ENCODE data around the gene KCTD5.
"Not testable (repeated sequence)": the region's sequence is repeated elsewhere in the genome, so short reads cannot be mapped to it uniquely, and the experiment has no call there.

Gene KCTD5

GRCh38 chr16:2683041-2683440, 718 bp downstream of the KCTD5 start:
- H3K9me3 Mint-ChIP-seq, ATAC-seq, DNase-seq, H3K27me3 Mint-ChIP-seq: not testable (repeated sequence)
- Mint-ChIP-seq H3K4me1 (peaks cover 52% of the 10 kb centered on the region), H3K27ac (peak overlapping the region; percentile 52 to 85), H3K4me3 (peak overlapping the region; percentile 98 to 100)

- DNase-seq, H3K27ac Mint-ChIP-seq, H3K4me3 Mint-ChIP-seq, H3K9me3 Mint-ChIP-seq, H3K27me3 Mint-ChIP-seq: not testable (repeated sequence)
- ATAC-seq = peak; percentile 6
- peaks cover 59% of the 10 kb centered on the region for H3K4me1 Mint-ChIP-seq
These were observed 3.8 kb downstream of the KCTD5 start for GRCh38 chr16:2686075-2686474.

- Mint-ChIP-seq H3K9me3 (no peaks in the 10 kb centered on the region), H3K4me3 (peak overlapping the region; percentile 81 to 82)
- DNase-seq = peak in 1 of 2 donors; percentile 35
These were observed 4.7 kb downstream of the KCTD5 start for GRCh38 chr16:2686912-2687507.

GRCh38 chr16:2687531-2688308, 5.4 kb downstream of the KCTD5 start:
- ATAC-seq = no peak
- H3K9me3 Mint-ChIP-seq = no peaks in the 10 kb centered on the region
- no peak for DNase-seq
- H3K27ac Mint-ChIP-seq = peak overlapping the region in 1 of 2 donors; percentile 12
- no peaks in the 10 kb centered on the region for H3K27me3 Mint-ChIP-seq
- peak overlapping the region; percentile 81 to 82 for H3K4me3 Mint-ChIP-seq
- H3K4me1 Mint-ChIP-seq = peaks cover 53% of the 10 kb centered on the region

More at GRCh38 chr16:2686912-2687507, 4.7 kb downstream of the KCTD5 start:
- H3K4me1 Mint-ChIP-seq = peaks cover 56% of the 10 kb centered on the region
- H3K27me3 Mint-ChIP-seq = no peaks in the 10 kb centered on the region
- peak; percentile 36 for ATAC-seq
- H3K27ac Mint-ChIP-seq = peak overlapping the region in 1 of 2 donors; percentile 60

GRCh38 chr16:2689422-2689821, 7.1 kb downstream of the KCTD5 start:
- DNase-seq, ATAC-seq, H3K27me3 Mint-ChIP-seq, H3K9me3 Mint-ChIP-seq, H3K27ac Mint-ChIP-seq, H3K4me3 Mint-ChIP-seq: not testable (repeated sequence)
- H3K4me1 Mint-ChIP-seq = peaks cover 48% of the 10 kb centered on the region

- Mint-ChIP-seq H3K27ac (no peak overlapping the region), H3K9me3 (no peaks in the 10 kb centered on the region), H3K27me3 (no peaks in the 10 kb centered on the region), H3K4me1 (peaks cover 42% of the 10 kb centered on the region), H3K4me3 (no peak overlapping the region)
- DNase-seq (no peak), ATAC-seq (no peak)
These were observed 7.9 kb downstream of the KCTD5 start for GRCh38 chr16:2689968-2690801.

GRCh38 chr16:2690852-2691251, 8.5 kb downstream of the KCTD5 start:
- Mint-ChIP-seq H3K27ac (no peak overlapping the region), H3K4me3 (no peak overlapping the region), H3K9me3 (no peaks in the 10 kb centered on the region), H3K27me3 (no peaks in the 10 kb centered on the region), H3K4me1 (peaks cover 37% of the 10 kb centered on the region)
- DNase-seq = no peak
- no peak for ATAC-seq

GRCh38 chr16:2691491-2692248, 9.3 kb downstream of the KCTD5 start:
- H3K9me3 Mint-ChIP-seq = no peaks in the 10 kb centered on the region
- no peak overlapping the region for H3K4me3 Mint-ChIP-seq
- DNase-seq (no peak), ATAC-seq (no peak)
- H3K27ac Mint-ChIP-seq = no peak overlapping the region
- peaks cover 34% of the 10 kb centered on the region for H3K4me1 Mint-ChIP-seq
- H3K27me3 Mint-ChIP-seq = no peaks in the 10 kb centered on the region

- peak overlapping the region in 1 of 2 donors; percentile 80 for H3K27ac Mint-ChIP-seq
- ATAC-seq (no peak), DNase-seq (no peak)
- peaks cover 27% of the 10 kb centered on the region for H3K4me1 Mint-ChIP-seq
- no peaks in the 10 kb centered on the region for H3K9me3 Mint-ChIP-seq
- H3K4me3 Mint-ChIP-seq = no peak overlapping the region
- no peaks in the 10 kb centered on the region for H3K27me3 Mint-ChIP-seq
These were observed 10.1 kb downstream of the KCTD5 start for GRCh38 chr16:2692251-2692947.

- peaks cover 20% of the 10 kb centered on the region for H3K4me1 Mint-ChIP-seq
- no peak overlapping the region for H3K4me3 Mint-ChIP-seq
- H3K9me3 Mint-ChIP-seq = no peaks in the 10 kb centered on the region
- DNase-seq (no peak), ATAC-seq (no peak)
- no peaks in the 10 kb centered on the region for H3K27me3 Mint-ChIP-seq
- H3K27ac Mint-ChIP-seq = peak overlapping the region in 1 of 2 donors; percentile 54
These were observed 10.8 kb downstream of the KCTD5 start for GRCh38 chr16:2692948-2693651.

GRCh38 chr16:2696601-2697250, 14.4 kb downstream of the KCTD5 start:
- not testable (repeated sequence) for H3K27me3 Mint-ChIP-seq, DNase-seq, ATAC-seq, H3K4me3 Mint-ChIP-seq, H3K4me1 Mint-ChIP-seq, H3K9me3 Mint-ChIP-seq, H3K27ac Mint-ChIP-seq

GRCh38 chr16:2697401-2697948, 15.2 kb downstream of the KCTD5 start:
- peaks cover 4% of the 10 kb centered on the region for H3K4me1 Mint-ChIP-seq
- DNase-seq (no peak), ATAC-seq (no peak)
- no peak overlapping the region for H3K27ac Mint-ChIP-seq
- no peaks in the 10 kb centered on the region for H3K9me3 Mint-ChIP-seq
- H3K4me3 Mint-ChIP-seq = no peak overlapping the region
- H3K27me3 Mint-ChIP-seq = no peaks in the 10 kb centered on the region

GRCh38 chr16:2698103-2698870, 16.0 kb downstream of the KCTD5 start:
- ATAC-seq = no peak
- no peaks in the 10 kb centered on the region for H3K9me3 Mint-ChIP-seq
- no peak for DNase-seq

More at GRCh38 chr16:2698103-2698870, 16.0 kb downstream of the KCTD5 start:
- H3K27ac Mint-ChIP-seq = no peak overlapping the region
- no peaks in the 10 kb centered on the region for H3K27me3 Mint-ChIP-seq
- H3K4me3 Mint-ChIP-seq = no peak overlapping the region
- H3K4me1 Mint-ChIP-seq = peaks cover 4% of the 10 kb centered on the region

All from stimulated activated naive CD8-positive, alpha-beta T cell treated with anti-CD3 and anti-CD28 coated beads, Interleukin-15, amount 100 ng/mL, for 72 hours (primary cell).